ENCODE measurements around the gene CCNK. TPM values are rescaled to one million over a fixed set of nuclear protein-coding genes. Genes with fewer than 3 reads are reported as not detected.

CCNK gene
- total RNA-seq, 1 donor = 38.4 TPM

GRCh38 chr14:99548871-99549515, 67.8 kb downstream of the CCNK start:
- TF ChIP-seq CTCF (IDR thresholded peaks at IDR 0.05; ENCODE audit: insufficient read depth, low read depth, low read length) = no peak
- DNase-seq (ENCODE audit: low read depth) = no peak
- no peak overlapping the region for H3K4me3 ChIP-seq (ENCODE audit: low read depth, low read length)

GRCh38 chr14:99549684-99550083, 68.5 kb downstream of the CCNK start:
- TF ChIP-seq CTCF (IDR thresholded peaks at IDR 0.05; ENCODE audit: insufficient read depth, low read depth, low read length) = no peak
- no peak overlapping the region for H3K4me3 ChIP-seq (ENCODE audit: low read depth, low read length)
- DNase-seq (ENCODE audit: low read depth) = peak; percentile 35

- DNase-seq (ENCODE audit: low read depth) = no peak
These were observed 69.3 kb downstream of the CCNK start for GRCh38 chr14:99550387-99550992.

GRCh38 chr14:99551034-99551922, 70.1 kb downstream of the CCNK start:
- no peak for TF ChIP-seq CTCF (IDR thresholded peaks at IDR 0.05; ENCODE audit: insufficient read depth, low read depth, low read length)
- DNase-seq (ENCODE audit: low read depth) = no peak
- H3K4me3 ChIP-seq (ENCODE audit: low read depth, low read length) = no peak overlapping the region

More at GRCh38 chr14:99550387-99550992, 69.3 kb downstream of the CCNK start:
- TF ChIP-seq CTCF (IDR thresholded peaks at IDR 0.05; ENCODE audit: insufficient read depth, low read depth, low read length) = no peak
- H3K4me3 ChIP-seq (ENCODE audit: low read depth, low read length) = no peak overlapping the region

GRCh38 chr14:99552021-99552553, 70.9 kb downstream of the CCNK start:
- TF ChIP-seq CTCF (IDR thresholded peaks at IDR 0.05; ENCODE audit: insufficient read depth, low read depth, low read length) = no peak
- DNase-seq (ENCODE audit: low read depth) = no peak
- no peak overlapping the region for H3K4me3 ChIP-seq (ENCODE audit: low read depth, low read length)

- DNase-seq (ENCODE audit: low read depth) = no peak
- H3K4me3 ChIP-seq (ENCODE audit: low read depth, low read length) = no peak overlapping the region
- TF ChIP-seq CTCF (IDR thresholded peaks at IDR 0.05; ENCODE audit: insufficient read depth, low read depth, low read length) = no peak
These were observed 71.5 kb downstream of the CCNK start for GRCh38 chr14:99552572-99553216.
